ENCODE data around the gene EFCAB11. TPM values are rescaled to one million over a fixed set of nuclear protein-coding genes. Genes with fewer than 3 reads are reported as not detected.

EFCAB11 gene
- total RNA-seq, 1 donor from 2014 or later, result 7.1 TPM

DNA sequence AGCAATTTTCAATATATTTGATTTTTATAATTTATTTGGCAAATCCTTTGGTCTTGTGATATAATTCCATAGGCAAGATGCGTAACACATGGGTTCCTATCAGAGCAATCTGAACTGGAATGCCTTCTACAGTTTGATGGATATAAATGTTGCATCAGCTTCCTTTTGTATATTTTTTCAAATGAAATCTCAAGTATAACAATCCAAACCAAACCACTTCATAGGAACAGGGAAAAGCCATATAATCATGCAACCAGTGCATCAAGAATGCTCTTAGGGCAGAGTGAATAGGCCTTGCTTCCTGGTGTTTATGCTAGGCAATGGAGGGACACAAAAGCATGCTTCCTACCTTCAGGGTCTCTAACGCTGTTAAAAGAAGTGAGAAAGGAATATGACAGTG lies 34.5 kb downstream of the EFCAB11 start:
- H3K36me3 Mint-ChIP-seq (ENCODE audit: low read depth), result peaks cover 4% of the 10 kb centered on the region
- intact Hi-C loops (cut with micrococcal nuclease), result no loop called here
- H3K4me3 Mint-ChIP-seq (ENCODE audit: low read depth), result no peak overlapping the region
- no peaks in the 10 kb centered on the region for H3K4me1 Mint-ChIP-seq (ENCODE audit: low read depth)
- DNase-seq (ENCODE audit: low spot score), result no peak
- H3K9me3 Mint-ChIP-seq, result no peaks in the 10 kb centered on the region
- no peak overlapping the region for H3K27ac Mint-ChIP-seq
- H3K27me3 Mint-ChIP-seq (ENCODE audit: low read depth), result peaks cover 4% of the 10 kb centered on the region

DNA sequence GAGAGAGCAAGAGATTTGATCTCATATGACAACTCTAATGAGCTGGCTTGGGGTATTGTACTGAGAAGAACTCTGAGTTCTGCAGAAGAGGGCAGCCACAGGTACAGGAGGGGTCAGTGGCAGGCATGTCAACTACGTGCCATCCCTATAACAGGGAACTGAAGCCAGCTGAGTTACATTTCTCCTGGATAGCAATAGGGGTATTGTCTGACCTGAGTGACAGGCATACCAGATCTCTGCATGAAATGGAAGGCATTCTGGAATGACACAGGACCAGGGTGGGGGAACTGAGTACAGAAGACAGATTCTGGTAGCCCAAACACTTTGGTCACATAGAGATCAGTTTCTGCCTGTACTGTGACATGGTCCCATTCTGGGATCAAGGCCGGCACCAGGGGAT lies 35.8 kb downstream of the EFCAB11 start:
- Mint-ChIP-seq H3K4me1 (ENCODE audit: low read depth) (no peaks in the 10 kb centered on the region), H3K27me3 (ENCODE audit: low read depth) (peaks cover 6% of the 10 kb centered on the region), H3K36me3 (ENCODE audit: low read depth) (no peaks in the 10 kb centered on the region), H3K9me3 (no peaks in the 10 kb centered on the region), H3K4me3 (ENCODE audit: low read depth) (no peak overlapping the region), H3K27ac (no peak overlapping the region)
- intact Hi-C loops (cut with micrococcal nuclease), result loop anchor here (5.0 to 10.0 kb wide), 3 partner anchors 144 to 1251 kb away; partner anchors contain the start of gene FOXN3
- no peak for DNase-seq (ENCODE audit: low spot score)

DNA sequence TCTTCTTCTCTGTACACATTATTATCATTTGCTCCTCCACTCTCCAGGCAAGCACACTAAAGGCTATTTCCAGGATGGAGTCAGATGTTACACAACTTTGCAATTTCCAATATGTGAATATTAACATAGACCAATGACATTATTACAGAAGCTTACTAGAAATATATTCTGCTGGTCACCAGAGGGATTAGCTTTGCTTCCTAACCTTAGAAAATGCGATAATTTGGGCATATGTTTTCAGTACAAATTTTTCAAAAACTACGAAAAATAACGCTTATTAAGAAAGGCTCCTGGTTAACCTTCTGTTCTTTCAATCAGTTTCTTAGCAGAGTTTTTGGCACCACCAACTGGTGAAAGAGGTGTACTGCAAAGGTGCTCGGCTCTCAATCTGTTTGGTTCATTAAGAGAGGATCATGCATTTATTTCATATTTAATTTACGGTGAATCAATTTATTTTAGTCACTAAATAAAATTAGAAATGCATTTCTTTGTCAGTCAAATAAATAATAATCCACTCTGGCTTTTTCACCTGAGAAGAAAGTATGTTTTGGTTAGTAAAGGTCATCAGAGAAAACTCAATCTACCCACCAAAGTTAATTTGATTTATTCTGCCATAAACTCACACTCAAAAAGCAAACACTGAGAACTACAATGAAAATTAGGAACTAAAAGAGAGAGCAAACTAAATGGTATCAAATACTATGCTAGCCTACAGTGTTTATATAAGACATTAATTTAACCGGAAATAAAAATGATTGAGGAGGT lies 39.2 kb downstream of the EFCAB11 start:
- Mint-ChIP-seq H3K4me1 (ENCODE audit: low read depth) (no peaks in the 10 kb centered on the region), H3K27ac (no peak overlapping the region), H3K36me3 (ENCODE audit: low read depth) (no peaks in the 10 kb centered on the region), H3K4me3 (ENCODE audit: low read depth) (no peak overlapping the region), H3K9me3 (no peaks in the 10 kb centered on the region), H3K27me3 (ENCODE audit: low read depth) (peaks cover 24% of the 10 kb centered on the region)
- peak; percentile 38 for DNase-seq (ENCODE audit: low spot score)
- intact Hi-C loops (cut with micrococcal nuclease), result loop anchor here (1.0 to 10.0 kb wide), 6 partner anchors 140 to 1248 kb away; partner anchors contain the start of gene FOXN3

GRCh38 chr14:89912667-89913211 lies 41.8 kb downstream of the EFCAB11 start:
- H3K9me3 Mint-ChIP-seq, result no peaks in the 10 kb centered on the region
- intact Hi-C loops (cut with micrococcal nuclease), result loop anchor here (10.0 kb wide), 2 partner anchors 138 to 498 kb away; partner anchors contain the start of gene FOXN3
- no peaks in the 10 kb centered on the region for H3K36me3 Mint-ChIP-seq (ENCODE audit: low read depth)
- H3K27ac Mint-ChIP-seq, result no peak overlapping the region
- H3K4me3 Mint-ChIP-seq (ENCODE audit: low read depth), result no peak overlapping the region
- no peaks in the 10 kb centered on the region for H3K4me1 Mint-ChIP-seq (ENCODE audit: low read depth)
- no peak for DNase-seq (ENCODE audit: low spot score)
- H3K27me3 Mint-ChIP-seq (ENCODE audit: low read depth), result peaks cover 29% of the 10 kb centered on the region

GRCh38 chr14:89912221-89912620 lies 42.3 kb downstream of the EFCAB11 start:
- no peaks in the 10 kb centered on the region for H3K4me1 Mint-ChIP-seq (ENCODE audit: low read depth)
- H3K4me3 Mint-ChIP-seq (ENCODE audit: low read depth), result no peak overlapping the region
- H3K27ac Mint-ChIP-seq, result no peak overlapping the region
- DNase-seq (ENCODE audit: low spot score), result no peak
- H3K27me3 Mint-ChIP-seq (ENCODE audit: low read depth), result peaks cover 29% of the 10 kb centered on the region
- no peaks in the 10 kb centered on the region for H3K9me3 Mint-ChIP-seq
- intact Hi-C loops (cut with micrococcal nuclease), result loop anchor here (10.0 kb wide), 2 partner anchors 137 to 497 kb away; partner anchors contain the start of gene FOXN3
- H3K36me3 Mint-ChIP-seq (ENCODE audit: low read depth), result no peaks in the 10 kb centered on the region

DNA sequence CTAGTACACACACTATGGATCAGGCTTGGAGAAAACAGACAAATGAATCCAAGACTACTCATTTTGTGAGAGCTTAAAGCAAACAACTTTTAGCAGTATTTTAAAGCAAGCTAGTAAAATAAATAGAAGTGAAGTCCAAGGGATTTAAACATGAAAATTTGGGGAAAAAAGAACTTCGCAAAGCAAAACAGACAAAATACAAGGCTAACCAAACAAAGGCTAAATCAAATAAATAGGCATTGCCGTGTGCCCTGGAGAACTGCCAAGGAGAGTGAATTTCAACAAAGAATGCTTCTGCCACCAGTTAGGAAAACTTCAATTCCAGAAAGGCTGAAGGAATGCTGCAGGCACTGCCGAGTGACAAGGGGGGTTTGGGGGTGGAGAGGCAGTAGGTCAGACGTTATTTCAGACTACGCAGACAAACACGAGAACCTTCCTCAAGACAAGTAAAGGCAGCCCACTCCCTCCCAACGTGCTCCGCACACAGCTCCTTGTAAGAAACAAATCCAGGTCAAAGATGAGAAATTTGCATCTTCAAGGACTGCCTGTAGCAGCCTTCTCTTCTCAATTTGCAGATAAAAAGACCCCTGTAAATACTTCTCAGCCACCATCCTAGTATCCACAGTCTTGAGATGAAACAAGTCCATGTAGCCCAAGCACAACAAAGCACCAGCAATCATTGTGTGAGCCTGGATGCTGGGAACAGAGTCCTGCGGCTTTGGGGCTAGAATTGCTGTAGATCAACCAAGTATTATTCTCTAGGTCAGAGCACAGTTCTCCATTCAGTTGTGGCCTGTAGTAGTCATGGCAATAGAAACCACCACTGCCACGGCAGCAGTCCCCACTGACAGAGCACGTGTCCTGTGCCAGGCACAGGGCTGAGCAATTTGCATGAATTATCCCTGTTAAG lies 43.3 kb downstream of the EFCAB11 start:
- DNase-seq (ENCODE audit: low spot score), result no peak
- no peaks in the 10 kb centered on the region for H3K4me1 Mint-ChIP-seq (ENCODE audit: low read depth)
- H3K27me3 Mint-ChIP-seq (ENCODE audit: low read depth), result peaks cover 30% of the 10 kb centered on the region
- intact Hi-C loops (cut with micrococcal nuclease), result loop anchor here (10.0 kb wide), 2 partner anchors 136 to 496 kb away; partner anchors contain the start of gene FOXN3
- H3K4me3 Mint-ChIP-seq (ENCODE audit: low read depth), result no peak overlapping the region
- H3K27ac Mint-ChIP-seq, result no peak overlapping the region
- H3K9me3 Mint-ChIP-seq, result no peaks in the 10 kb centered on the region
- H3K36me3 Mint-ChIP-seq (ENCODE audit: low read depth), result no peaks in the 10 kb centered on the region

GRCh38 chr14:89910691-89911009 lies 43.9 kb downstream of the EFCAB11 start:
- no peak overlapping the region for H3K4me3 Mint-ChIP-seq (ENCODE audit: low read depth)
- peaks cover 1% of the 10 kb centered on the region for H3K4me1 Mint-ChIP-seq (ENCODE audit: low read depth)
- no peak for DNase-seq (ENCODE audit: low spot score)
- H3K9me3 Mint-ChIP-seq, result no peaks in the 10 kb centered on the region
- no peaks in the 10 kb centered on the region for H3K36me3 Mint-ChIP-seq (ENCODE audit: low read depth)
- H3K27ac Mint-ChIP-seq, result no peak overlapping the region
- H3K27me3 Mint-ChIP-seq (ENCODE audit: low read depth), result peaks cover 30% of the 10 kb centered on the region
- intact Hi-C loops (cut with micrococcal nuclease), result loop anchor here (10.0 kb wide), 2 partner anchors 136 to 496 kb away; partner anchors contain the start of gene FOXN3

DNA sequence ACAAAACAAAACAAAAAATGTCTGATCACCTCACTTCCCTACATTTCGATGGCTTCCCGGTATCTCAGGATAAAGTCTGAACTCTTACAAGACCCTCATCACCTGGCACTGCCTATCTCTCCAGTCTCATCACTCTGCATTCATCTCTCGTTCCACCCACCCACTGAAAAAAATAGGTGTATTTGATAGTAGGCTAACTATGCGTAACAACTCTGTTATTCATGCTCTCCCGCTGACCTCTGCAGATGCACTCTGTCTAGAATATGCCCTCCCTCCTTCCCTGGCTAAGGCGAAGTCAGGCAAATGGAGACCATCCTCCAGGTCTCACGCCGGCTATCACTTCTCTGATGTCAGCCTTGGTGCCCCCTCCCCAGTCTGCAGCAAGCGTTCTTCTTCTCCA lies 44.9 kb downstream of the EFCAB11 start:
- no peaks in the 10 kb centered on the region for H3K36me3 Mint-ChIP-seq (ENCODE audit: low read depth)
- H3K4me1 Mint-ChIP-seq (ENCODE audit: low read depth), result peaks cover 9% of the 10 kb centered on the region
- no peak overlapping the region for H3K27ac Mint-ChIP-seq
- intact Hi-C loops (cut with micrococcal nuclease), result loop anchor here (10.0 kb wide), 1 partner anchor 295 kb away; no protein-coding TSS in a partner anchor
- no peaks in the 10 kb centered on the region for H3K9me3 Mint-ChIP-seq
- H3K4me3 Mint-ChIP-seq (ENCODE audit: low read depth), result no peak overlapping the region
- DNase-seq (ENCODE audit: low spot score), result no peak
- H3K27me3 Mint-ChIP-seq (ENCODE audit: low read depth), result peaks cover 27% of the 10 kb centered on the region

- no peak for DNase-seq (ENCODE audit: low spot score)
- intact Hi-C loops (cut with micrococcal nuclease), result loop anchor here (10.0 kb wide), 1 partner anchor 294 kb away; no protein-coding TSS in a partner anchor
- Mint-ChIP-seq H3K36me3 (ENCODE audit: low read depth) (no peaks in the 10 kb centered on the region), H3K27me3 (ENCODE audit: low read depth) (peaks cover 27% of the 10 kb centered on the region), H3K27ac (no peak overlapping the region), H3K4me3 (ENCODE audit: low read depth) (no peak overlapping the region), H3K9me3 (no peaks in the 10 kb centered on the region), H3K4me1 (ENCODE audit: low read depth) (peaks cover 12% of the 10 kb centered on the region)
Observed at GRCh38 chr14:89908712-89909450, 45.6 kb downstream of the EFCAB11 start.

GRCh38 chr14:89907655-89908054 lies 46.9 kb downstream of the EFCAB11 start:
- peaks cover 24% of the 10 kb centered on the region for H3K27me3 Mint-ChIP-seq (ENCODE audit: low read depth)
- no peak for DNase-seq (ENCODE audit: low spot score)
- peaks cover 20% of the 10 kb centered on the region for H3K4me1 Mint-ChIP-seq (ENCODE audit: low read depth)
- no peaks in the 10 kb centered on the region for H3K9me3 Mint-ChIP-seq
- no peaks in the 10 kb centered on the region for H3K36me3 Mint-ChIP-seq (ENCODE audit: low read depth)
- H3K4me3 Mint-ChIP-seq (ENCODE audit: low read depth), result no peak overlapping the region
- intact Hi-C loops (cut with micrococcal nuclease), result loop anchor here (10.0 kb wide), 1 partner anchor 293 kb away; no protein-coding TSS in a partner anchor
- H3K27ac Mint-ChIP-seq, result no peak overlapping the region

DNA sequence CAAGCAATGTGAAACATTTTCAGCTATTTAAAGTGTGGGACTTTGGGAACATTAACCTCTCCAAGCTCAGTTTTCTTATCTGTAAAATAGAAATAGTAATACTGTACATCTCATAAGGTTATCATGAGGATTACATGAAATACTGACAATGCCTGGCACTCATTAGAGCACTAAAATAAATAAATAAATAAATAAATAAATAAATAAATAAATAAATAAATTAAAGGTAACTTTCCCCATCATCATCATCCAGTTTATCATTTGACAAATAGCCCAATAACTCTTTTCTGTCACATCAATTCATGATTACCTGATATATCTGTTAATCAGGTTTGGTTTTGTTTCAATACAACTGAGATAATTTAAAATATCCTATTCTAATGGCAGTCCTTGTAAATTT lies 48.5 kb downstream of the EFCAB11 start:
- no peak for DNase-seq (ENCODE audit: low spot score)
- Mint-ChIP-seq H3K27ac (no peak overlapping the region), H3K9me3 (no peaks in the 10 kb centered on the region), H3K27me3 (ENCODE audit: low read depth) (peaks cover 19% of the 10 kb centered on the region), H3K4me1 (ENCODE audit: low read depth) (peaks cover 20% of the 10 kb centered on the region), H3K36me3 (ENCODE audit: low read depth) (no peaks in the 10 kb centered on the region), H3K4me3 (ENCODE audit: low read depth) (no peak overlapping the region)
- intact Hi-C loops (cut with micrococcal nuclease), result loop anchor here (10.0 kb wide), 1 partner anchor 291 kb away; no protein-coding TSS in a partner anchor
